ENCODE data around the gene TENM4.

DNA sequence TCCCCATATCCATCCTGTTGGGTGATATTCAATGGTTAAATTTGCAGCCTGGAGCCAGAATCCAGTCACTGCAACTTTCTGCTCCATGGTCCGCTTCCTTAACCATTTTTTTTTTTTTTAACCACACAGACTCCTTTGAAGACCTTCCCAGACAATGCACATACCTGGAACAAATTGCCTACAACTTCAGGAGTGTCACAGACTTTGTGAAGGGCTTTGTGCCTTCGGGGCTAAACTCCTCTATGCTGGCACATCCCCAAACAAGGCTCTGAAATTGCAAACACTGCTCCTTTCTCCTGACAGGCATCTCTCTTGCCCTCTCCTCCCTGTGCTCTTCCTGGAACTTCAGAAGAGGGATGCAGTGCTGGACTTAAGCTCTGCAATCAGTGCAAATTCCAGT is 40.6 kb downstream of the TENM4 start:
- TF ChIP-seq, protein P1, sequence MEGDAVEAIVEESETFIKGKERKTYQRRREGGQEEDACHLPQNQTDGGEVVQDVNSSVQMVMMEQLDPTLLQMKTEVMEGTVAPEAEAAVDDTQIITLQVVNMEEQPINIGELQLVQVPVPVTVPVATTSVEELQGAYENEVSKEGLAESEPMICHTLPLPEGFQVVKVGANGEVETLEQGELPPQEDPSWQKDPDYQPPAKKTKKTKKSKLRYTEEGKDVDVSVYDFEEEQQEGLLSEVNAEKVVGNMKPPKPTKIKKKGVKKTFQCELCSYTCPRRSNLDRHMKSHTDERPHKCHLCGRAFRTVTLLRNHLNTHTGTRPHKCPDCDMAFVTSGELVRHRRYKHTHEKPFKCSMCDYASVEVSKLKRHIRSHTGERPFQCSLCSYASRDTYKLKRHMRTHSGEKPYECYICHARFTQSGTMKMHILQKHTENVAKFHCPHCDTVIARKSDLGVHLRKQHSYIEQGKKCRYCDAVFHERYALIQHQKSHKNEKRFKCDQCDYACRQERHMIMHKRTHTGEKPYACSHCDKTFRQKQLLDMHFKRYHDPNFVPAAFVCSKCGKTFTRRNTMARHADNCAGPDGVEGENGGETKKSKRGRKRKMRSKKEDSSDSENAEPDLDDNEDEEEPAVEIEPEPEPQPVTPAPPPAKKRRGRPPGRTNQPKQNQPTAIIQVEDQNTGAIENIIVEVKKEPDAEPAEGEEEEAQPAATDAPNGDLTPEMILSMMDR (IDR thresholded peaks at IDR 0.05) = no peak
- TF ChIP-seq POLR2A (IDR thresholded peaks at IDR 0.05) = no peak

All from uterus (tissue), 2 donors.